Measurements from ENCODE around the gene H3-3A.
A peak's percentile ranks its signal among the peaks of the same experiment; 100 is the strongest.

Gene H3-3A

DNA sequence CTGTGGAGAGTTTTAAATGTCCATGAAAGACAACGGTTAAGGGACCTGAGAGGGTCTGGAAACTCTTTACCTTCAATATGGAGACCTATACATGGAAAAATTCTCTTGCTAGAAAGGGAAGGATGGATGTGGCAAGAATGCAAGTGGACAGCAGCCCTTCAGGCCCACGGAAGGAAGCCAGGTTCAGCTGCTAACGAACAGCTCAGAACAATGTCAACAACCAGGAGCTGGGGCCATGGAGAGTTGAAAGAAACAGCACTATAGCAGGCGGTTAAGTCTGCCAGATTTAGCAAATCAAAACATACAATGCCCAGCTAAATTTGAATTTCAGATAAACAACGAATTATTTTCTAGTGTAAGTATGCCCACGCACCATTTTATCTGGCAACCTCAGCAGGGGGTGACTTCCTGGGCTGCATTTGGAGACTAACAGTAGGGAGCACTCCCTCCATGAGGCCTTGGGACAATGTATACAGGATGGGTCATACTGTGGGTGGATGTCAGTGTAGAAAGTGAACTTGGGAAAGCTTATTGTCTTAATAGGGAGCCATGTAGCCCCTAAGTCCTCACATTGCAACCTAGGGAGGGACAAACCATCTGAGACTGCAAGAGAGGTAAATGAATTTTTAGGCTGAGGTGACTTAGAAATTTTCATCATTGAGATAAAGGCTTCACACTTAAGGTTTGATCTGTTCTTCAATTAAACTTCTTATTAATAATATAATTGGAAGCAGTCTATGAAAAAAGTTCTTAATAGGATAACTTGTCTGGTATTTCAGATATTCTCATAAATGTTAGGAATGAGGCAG is 7.8 kb upstream of the H3-3A start:
- no peak for DNase-seq

DNA sequence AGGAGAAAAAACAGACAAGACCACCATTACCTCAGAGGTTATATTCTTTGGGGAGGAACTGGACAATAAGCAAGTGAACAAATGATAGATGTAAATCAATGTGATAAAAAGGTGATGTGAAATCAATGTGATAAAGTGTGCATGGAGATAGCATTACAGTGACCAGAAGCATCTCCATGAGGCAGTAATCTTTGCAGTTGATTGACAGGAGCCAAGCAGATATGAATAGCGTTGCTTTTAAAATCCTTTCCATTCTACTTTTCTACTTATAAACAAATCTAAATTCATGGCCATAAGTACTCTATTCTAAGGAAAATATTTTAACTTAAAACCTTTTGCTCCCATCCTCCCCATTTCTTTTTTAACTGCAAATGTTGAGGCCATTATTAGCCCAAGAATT is 2.8 kb upstream of the H3-3A start:
- no peak for DNase-seq

DNA sequence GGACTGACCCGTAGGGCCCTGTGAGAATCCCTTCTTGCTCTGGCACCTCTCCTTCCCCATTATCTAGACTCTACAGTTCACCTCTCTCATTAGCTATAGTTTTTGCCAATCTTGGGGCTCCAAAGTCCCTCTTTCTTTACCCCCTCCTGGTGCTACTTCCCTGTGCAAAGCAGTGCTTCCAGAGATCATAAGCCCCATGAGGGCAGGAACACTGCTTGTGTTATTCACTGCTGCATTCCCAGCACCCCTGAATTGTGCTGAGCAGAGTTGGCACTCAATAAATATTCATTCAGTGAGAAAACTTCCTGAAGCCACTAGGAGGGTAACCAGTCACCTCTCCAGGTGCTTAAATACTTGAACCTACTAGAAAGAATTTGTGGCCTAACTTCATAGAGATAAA is 2.1 kb upstream of the H3-3A start:
- no peak for DNase-seq

- DNase-seq: no peak
Observed at GRCh38 chr1:226061068-226061840, 1.3 kb upstream of the H3-3A start.

DNA sequence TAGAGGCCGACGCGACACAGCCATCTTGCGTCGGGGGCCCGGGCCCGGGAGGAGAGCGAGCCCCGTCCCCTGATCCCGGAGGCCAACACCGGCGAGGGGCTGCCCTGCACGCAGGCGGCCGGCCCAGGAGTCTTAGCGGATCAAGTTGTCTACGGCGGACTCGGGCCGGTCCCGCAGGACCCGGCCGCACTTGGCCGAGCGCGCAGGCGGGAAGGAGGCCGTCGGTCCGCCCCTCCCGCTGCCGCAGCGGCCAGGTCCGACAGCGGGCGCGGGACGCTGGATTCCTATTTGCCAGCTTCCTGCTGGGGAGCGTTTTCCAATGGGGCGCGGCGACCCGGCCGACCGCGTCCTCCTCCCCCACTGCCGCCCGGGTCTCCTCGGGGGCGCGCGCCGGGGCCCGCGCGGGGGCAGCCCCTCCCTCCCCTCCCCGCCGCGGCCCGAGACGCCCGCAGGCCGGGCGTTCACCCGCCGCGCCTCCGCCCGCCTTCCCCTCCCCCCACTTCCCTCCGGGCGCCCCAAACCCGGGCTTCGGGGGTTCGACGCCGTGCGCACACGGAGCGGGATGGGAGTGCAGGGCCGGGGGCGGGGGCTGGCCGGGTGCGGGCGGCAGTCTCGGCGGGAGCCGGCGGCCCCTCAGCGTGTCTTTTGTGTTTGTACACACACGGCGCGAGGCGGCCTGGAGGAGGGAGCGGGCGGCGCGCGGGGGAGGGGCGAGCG is 517 bp upstream of the H3-3A start:
- DNase-seq: peak; percentile 67

DNA sequence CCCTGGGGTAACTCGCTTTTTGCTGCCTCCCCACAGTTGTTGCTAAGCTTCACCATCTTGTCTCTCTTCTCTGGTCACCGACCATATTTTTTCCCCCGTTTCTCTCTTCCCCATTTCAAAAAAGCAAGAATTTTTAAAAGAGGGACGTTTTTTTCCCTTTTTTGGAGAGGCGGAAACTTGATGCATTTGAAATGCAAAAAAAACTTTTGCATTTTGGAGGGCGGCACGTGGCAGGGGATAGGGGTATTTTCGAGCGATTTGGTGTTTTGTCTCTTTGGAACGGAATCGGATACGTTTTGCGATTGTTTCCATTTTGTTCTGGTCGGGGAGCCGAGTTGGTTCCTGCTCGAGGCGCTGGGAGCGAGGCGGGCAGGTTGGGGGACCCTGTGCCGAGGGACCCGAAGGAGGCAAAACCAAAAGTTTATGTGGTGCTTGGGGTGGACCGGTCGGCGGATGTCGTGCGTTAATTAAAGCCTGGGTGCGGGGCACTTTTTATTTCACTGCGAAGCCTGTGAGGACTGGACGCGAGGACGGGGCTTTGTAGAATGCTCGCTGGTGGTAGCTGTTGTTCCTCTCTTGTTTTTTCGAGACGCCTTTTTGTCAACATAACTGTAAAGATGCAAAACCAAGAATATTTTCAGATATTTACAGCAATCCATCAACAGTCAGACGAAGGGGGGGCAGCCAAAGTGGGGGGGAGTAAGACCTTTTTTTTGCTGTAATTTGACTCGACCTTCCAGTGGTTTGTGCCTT is 884 bp downstream of the H3-3A start:
- DNase-seq: no peak

DNA sequence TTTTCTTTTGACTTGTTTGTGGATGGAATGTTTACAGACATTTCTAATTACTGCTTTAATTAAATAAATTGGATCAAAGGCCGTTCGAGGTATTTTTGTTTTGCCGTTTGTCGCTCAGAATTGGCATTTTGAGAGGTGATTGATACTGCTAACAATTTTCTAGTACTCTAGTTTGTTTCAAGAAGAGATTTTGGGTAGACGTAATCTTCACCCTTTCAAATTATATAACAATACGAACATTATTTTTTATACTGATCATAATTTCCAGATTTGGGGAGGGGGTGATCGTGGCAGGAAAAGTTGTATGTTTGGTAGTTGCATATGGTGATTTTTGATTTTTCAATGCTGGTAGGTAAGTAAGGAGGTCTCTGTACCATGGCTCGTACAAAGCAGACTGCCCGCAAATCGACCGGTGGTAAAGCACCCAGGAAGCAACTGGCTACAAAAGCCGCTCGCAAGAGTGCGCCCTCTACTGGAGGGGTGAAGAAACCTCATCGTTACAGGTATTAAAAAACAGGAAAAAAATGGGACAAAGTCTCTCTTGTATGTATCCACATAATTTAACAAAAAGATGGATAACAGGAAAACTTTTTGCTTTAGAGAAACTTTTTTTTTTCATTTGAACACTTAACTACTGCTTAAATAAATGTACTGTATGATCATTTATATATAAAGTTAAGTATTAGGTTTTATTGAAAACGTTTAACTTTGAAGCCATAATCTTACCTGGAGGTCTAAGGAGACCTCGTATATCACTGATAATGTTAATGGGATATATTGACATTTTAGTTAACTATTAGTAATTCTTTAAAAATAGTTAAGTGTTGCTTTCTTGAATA is 1.7 kb downstream of the H3-3A start:
- DNase-seq: peak; percentile 22

DNA sequence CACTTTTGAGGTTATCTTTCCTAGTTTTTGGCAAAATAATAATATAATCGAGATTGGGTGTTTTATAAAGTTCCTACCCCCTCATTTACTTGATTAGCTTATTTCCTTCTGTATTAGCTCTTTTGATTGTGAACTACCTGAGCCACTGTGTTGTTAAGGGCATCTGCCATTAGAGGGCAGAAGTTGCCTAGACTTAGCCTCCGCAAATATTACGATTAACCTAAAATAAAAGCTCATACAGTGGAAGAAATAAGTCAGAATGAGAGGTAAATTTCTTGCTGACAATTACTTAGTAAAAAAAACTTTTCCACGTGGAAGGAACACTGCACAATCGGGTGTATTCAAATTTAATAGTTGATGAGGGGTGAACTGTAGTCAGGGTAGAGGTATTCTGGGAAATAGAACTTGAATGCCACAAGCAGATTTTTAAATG is 2.3 kb downstream of the H3-3A start:
- DNase-seq: peak; percentile 15

- DNase-seq: no peak
Observed at GRCh38 chr1:226066415-226067078, 4.0 kb downstream of the H3-3A start.

DNA sequence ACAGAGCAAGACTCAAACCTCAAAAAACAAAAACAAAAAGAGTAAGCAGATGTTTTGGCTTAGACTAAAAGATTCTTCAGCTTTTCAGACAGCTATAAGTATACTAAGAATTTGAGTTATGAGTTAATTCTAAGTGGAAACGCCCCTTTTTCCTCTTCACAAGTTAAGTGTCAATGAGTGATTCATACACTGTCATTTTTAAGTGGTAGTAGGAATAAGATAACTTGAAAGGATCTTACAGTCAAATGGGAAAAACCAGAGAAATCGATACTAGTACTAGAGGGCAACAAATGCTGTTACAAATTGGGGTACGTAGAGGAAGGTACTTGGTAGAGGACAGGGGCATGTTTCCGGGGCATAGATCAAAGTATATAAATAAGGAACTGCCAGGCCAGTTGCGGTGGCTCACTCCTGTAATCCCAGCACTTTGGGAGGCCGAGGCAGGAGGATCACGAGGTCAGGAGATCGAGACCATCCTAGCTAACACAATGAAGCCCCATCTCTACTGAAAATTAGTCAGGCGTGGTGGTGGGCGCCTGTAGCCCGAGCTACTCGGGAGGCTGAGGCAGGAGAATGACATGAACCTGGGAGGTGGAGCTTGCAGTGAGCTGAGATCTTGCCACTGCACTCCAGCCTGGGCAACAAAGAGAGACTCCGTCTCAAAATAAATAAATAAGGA is 7.4 kb downstream of the H3-3A start:
- DNase-seq: no peak

GRCh38 chr1:226072347-226072746 is 9.8 kb downstream of the H3-3A start:
- no peak for DNase-seq

- no peak for DNase-seq
Observed at GRCh38 chr1:226073184-226073950, 10.9 kb downstream of the H3-3A start.

- no peak for DNase-seq
Observed at GRCh38 chr1:226074046-226074445, 11.5 kb downstream of the H3-3A start.

DNA sequence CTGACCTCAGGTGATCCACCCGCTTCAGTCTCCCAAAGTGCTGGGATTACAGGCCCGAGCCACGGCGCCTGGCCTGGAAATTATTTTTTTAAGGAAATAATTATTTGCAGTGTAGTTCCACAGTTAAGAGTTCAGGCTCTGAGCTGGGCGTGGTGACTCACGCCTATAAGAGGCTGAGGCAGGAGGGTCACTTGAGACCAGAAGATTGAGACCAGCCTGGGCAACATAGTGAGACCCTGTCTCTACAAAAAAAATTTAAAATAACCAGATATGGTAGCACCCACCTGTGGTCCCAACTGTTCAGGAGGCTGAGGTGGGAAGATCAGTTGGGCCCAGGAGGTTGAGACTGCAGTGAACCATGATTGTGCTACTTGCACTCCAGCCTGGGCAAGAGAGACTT is 13.9 kb downstream of the H3-3A start:
- DNase-seq: no peak

GRCh38 chr1:226078374-226078773 is 15.9 kb downstream of the H3-3A start:
- DNase-seq: no peak

- DNase-seq: no peak
Observed at GRCh38 chr1:226082587-226082917, 20.0 kb downstream of the H3-3A start.

- no peak for DNase-seq
Observed at GRCh38 chr1:226082959-226083301, 20.4 kb downstream of the H3-3A start.

DNA sequence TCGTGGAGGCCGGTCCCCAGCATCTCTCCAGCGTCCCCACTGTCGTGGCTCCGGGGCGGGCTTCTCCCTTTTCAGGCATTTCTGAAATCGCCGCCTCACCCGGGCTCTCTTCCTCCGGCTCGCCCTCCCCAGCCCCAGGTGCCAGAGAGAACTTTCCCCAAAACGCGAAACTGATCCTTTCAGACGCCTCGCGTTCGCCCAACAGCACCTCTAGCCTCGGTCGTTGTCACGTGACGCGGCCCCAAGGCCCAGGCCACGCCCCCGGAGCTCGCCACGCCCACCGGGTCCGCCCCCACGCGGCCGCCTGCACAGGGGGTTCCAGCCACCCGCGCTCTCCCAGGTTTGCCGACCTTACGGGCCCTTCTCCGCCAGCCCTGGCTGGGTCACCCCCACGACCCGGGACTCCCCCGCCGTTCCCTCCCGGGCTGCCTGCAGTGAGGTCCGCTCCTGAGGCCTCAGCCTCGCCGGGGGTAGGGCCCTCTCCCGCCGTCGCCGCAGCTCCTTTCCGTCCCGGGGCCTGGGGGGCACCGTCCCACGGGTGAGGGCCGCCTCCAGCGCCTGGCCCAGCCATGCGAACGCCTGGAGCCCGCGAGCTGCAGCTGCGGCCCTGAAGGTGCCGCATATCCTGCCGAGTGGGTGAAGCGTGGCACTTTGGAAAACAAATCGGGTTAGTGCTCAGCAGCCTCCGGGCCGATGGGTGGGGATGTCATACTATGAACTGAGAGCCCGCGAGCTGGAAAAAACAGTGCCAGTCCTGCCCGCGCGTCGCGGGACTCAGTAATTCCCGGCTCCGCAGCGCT is 21.0 kb downstream of the H3-3A start:
- peak; percentile 41 for DNase-seq

- no peak for DNase-seq
Observed at GRCh38 chr1:226085675-226086285, 23.3 kb downstream of the H3-3A start.
